Central memory CD8-positive, alpha-beta T cell (primary cell): ENCODE data around the gene ANKZF1.
A peak's percentile ranks its signal among the peaks of the same experiment; 100 is the strongest.

Experiments
- ATAC-seq: fragments of 150-1000 bp; cut with Tn5 transposase; replicated peaks from 2 replicates; pipeline ENCODE4 v1.10.0; 2022; ENCODE audit warnings: mild to moderate bottlenecking, moderate FRiP score, moderate number of reproducible peaks; ENCODE audit not compliant: poor library complexity, severe bottlenecking; ENCODE audit errors: extremely low read depth
- DNase-seq, 2 donors: peaks; one replicate each; pipeline ENCODE4 v3.0.0; 2021; ENCODE audit warnings: low spot score in 2 of 2
- H3K27ac Mint-ChIP-seq: one replicate; pipeline ENCODE4 v1.8.0; 2022; ENCODE audit warnings: low read depth, mild to moderate bottlenecking, moderate library complexity, mixed read lengths
- H3K27me3 Mint-ChIP-seq: one replicate; pipeline ENCODE4 v1.8.0; 2022; ENCODE audit warnings: mixed read lengths
- H3K36me3 Mint-ChIP-seq: one replicate; pipeline ENCODE4 v1.8.0; 2022; ENCODE audit warnings: mild to moderate bottlenecking, moderate library complexity, mixed read lengths; ENCODE audit not compliant: insufficient read depth
- H3K4me1 Mint-ChIP-seq: one replicate; pipeline ENCODE4 v1.8.0; 2022; ENCODE audit warnings: mixed read lengths
- H3K4me3 Mint-ChIP-seq: one replicate; pipeline ENCODE4 v1.8.0; 2022; ENCODE audit warnings: mild to moderate bottlenecking, moderate library complexity, mixed read lengths
- H3K9me3 Mint-ChIP-seq: one replicate; pipeline ENCODE4 v1.8.0; 2022; ENCODE audit warnings: mixed read lengths

Gene ANKZF1

DNA sequence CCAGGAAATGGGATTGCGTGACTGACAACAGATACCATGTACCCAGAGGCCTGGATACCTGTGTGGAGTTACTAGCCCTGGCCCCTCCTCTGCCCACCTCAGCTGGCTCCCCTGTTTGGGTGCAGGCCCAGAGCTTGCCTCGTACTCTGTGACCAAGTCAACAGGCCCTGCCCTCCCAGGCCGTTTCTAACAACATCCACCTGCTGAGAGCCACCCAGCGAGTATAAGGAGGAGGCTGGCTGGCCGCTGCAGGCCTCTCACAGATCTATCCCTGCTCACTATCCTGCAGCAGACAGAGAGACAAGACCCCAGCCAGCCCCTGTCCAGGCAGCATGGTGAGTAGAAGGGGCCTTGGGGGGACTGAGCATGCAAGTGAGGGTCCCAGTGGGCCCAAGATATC, 36.6 kb downstream of the ANKZF1 start:
- DNase-seq: no peak
- no peaks in the 10 kb centered on the region for H3K36me3 Mint-ChIP-seq
- no peak overlapping the region for H3K27ac Mint-ChIP-seq
- no peak for ATAC-seq
- no peaks in the 10 kb centered on the region for H3K9me3 Mint-ChIP-seq
- no peak overlapping the region for H3K4me3 Mint-ChIP-seq
- peaks cover 10% of the 10 kb centered on the region for H3K27me3 Mint-ChIP-seq
- no peaks in the 10 kb centered on the region for H3K4me1 Mint-ChIP-seq

DNA sequence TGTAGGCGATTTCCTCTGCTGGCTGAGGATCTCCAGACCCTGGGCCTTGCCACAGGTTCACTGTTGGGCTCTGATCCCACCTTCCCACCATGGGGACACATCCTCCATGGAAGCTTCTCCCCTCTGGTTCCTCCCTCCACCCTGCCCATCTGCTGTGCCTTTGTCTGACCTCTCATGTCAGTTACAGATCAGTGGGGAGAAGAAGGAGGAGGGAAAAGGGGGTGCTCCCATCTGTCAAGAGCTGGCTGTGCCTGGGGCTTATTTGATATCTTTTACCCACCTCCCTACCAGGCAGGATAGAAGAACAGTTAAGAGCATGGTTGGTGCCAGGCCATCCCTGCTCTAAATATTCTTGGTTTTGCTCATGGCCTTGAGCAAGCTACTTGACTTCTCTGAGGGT, 37.3 kb downstream of the ANKZF1 start:
- Mint-ChIP-seq H3K27me3 (peaks cover 3% of the 10 kb centered on the region), H3K4me3 (no peak overlapping the region), H3K27ac (no peak overlapping the region), H3K36me3 (no peaks in the 10 kb centered on the region), H3K4me1 (no peaks in the 10 kb centered on the region), H3K9me3 (no peaks in the 10 kb centered on the region)
- ATAC-seq (no peak), DNase-seq (no peak)

DNA sequence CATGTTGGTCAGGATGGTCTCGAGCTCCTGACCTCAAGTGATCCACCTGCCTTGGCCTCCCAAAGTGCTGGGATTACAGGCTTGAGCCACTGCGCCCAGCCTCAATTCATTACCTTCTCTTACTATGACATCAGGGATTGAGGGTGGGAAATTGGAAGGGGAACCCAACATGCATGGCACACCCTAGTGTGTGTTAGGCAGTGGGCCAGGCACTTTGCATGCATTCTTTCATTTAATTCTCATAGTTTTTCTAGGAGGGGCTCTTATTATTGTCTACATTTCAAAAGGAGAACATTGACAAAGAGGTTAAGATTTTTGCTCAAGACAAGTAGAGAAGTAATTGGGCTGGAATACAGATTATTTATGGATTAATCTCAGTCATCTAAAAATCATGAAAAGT, 38.7 kb downstream of the ANKZF1 start:
- no peaks in the 10 kb centered on the region for H3K4me1 Mint-ChIP-seq

DNA sequence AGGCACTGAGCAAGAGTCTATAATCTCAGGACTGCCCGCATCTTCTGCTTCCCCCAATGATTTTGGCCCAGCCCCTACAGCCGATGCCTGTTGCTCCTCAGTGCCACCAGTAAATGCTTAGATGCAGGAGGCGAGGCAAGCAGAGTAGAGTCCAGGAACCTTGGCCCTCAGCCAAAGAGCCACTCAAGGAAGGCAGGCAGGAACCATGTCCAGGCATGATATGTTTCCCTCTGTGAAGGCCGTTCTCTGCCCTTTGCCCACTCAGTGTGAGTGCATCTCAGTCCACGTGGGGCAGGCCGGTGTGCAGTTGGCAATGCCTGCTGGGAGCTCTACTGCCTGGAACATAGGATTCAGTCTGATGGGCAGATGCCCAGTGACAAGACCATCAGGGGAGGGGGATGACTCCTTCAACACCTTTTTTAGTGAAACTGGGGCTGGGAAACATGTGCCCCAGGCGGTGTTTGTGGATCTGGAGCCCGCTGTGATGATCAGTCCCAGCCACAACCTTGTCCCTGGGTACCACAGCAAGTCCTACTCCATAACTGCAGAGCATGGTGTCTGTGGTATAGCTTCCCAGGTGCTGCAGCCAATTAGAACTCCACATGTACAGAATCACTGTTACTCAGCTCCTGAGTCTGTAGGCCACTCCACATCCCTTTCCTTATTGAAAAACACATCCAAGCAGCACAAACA, 39.9 kb downstream of the ANKZF1 start:
- Mint-ChIP-seq H3K36me3 (no peaks in the 10 kb centered on the region), H3K27ac (no peak overlapping the region), H3K4me1 (no peaks in the 10 kb centered on the region), H3K27me3 (no peaks in the 10 kb centered on the region), H3K4me3 (no peak overlapping the region), H3K9me3 (no peaks in the 10 kb centered on the region)
- no peak for ATAC-seq
- DNase-seq: no peak

More for the DNA sequence above, 38.7 kb downstream of the ANKZF1 start:
- Mint-ChIP-seq H3K4me3 (no peak overlapping the region), H3K27me3 (no peaks in the 10 kb centered on the region), H3K27ac (no peak overlapping the region), H3K36me3 (no peaks in the 10 kb centered on the region), H3K9me3 (no peaks in the 10 kb centered on the region)
- no peak for ATAC-seq
- no peak for DNase-seq

DNA sequence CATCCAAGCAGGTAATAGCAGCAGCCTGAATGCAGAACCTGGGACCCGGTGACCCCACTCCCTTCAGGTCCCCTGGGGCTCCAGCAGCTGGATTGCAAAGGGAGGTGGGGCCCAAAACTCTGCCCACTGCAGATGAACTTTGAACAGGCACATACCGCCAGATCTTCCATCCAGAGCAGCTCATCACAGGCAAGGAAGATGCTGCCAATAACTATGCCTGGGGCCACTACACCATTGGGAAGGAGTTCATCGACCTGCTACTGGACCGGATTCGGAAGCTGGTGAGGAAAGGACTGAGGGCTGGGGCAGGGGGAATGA, 40.4 kb downstream of the ANKZF1 start:
- ATAC-seq: no peak
- Mint-ChIP-seq H3K9me3 (no peaks in the 10 kb centered on the region), H3K4me3 (no peak overlapping the region), H3K4me1 (no peaks in the 10 kb centered on the region), H3K27ac (no peak overlapping the region), H3K27me3 (no peaks in the 10 kb centered on the region), H3K36me3 (no peaks in the 10 kb centered on the region)
- no peak for DNase-seq

DNA sequence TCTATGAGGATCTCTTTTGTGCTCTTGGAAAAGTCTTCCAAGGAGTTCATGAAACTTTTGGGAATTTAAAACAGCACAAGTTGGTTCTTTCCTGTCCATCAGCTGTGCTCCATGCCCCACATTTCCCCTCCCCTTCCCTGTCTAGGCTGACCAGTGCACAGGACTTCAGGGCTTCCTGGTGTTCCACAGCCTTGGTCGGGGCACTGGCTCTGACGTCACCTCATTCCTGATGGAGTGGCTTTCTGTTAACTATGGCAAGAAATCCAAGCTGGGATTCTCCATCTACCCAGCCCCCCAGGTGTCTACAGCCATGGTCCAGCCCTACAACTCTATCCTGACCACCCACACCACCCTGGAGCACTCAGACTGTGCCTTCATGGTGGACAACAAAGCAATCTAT, 41.4 kb downstream of the ANKZF1 start:
- Mint-ChIP-seq H3K36me3 (no peaks in the 10 kb centered on the region), H3K4me1 (no peaks in the 10 kb centered on the region), H3K27me3 (no peaks in the 10 kb centered on the region), H3K27ac (no peak overlapping the region), H3K9me3 (no peaks in the 10 kb centered on the region), H3K4me3 (no peak overlapping the region)
- DNase-seq (no peak), ATAC-seq (no peak)

DNA sequence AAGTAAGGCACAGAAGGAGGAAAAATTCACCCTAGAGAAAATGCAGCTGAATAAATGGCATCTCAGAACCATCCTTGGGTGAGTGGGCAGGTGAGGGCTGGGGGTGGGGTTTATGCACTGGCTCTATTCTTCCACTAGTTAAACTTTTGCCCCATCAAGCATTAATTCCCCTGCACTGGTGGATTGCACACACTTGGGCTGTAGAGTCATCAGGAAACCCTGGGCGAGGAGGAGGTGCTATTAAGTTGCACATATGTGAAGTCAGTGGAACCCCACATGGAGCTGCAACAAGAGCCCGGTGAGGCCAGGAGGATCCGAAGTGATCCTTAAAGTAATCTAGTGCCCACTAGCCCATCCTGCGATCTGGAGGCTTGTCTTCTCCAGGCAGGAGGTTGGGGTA, 42.8 kb downstream of the ANKZF1 start:
- Mint-ChIP-seq H3K27me3 (no peaks in the 10 kb centered on the region), H3K27ac (no peak overlapping the region), H3K36me3 (no peaks in the 10 kb centered on the region), H3K4me3 (no peak overlapping the region), H3K4me1 (peaks cover 4% of the 10 kb centered on the region), H3K9me3 (no peaks in the 10 kb centered on the region)
- no peak for DNase-seq
- ATAC-seq: no peak

DNA sequence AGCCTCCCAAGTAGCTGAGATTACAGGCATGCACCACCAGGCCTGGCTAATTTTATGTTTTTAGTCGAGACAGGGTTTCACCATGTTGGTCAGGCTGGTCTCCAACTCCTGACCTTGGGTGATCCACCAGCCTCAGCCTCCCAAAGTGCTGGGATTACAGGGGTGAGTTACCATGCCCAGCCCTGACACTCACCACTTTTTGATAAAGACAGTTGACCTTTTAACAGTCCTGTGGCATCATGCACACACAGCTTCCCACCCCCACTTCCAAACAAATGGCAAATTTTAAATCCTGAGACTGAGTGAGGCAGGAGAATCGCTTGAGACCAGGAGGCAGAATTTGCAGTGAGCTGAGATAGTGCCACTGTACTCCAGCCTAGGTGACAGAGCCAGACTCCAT, 43.4 kb downstream of the ANKZF1 start:
- H3K9me3 Mint-ChIP-seq: no peaks in the 10 kb centered on the region
- no peak overlapping the region for H3K27ac Mint-ChIP-seq
- peaks cover 1% of the 10 kb centered on the region for H3K36me3 Mint-ChIP-seq
- ATAC-seq (no peak), DNase-seq (no peak)
- peaks cover 10% of the 10 kb centered on the region for H3K4me1 Mint-ChIP-seq
- H3K4me3 Mint-ChIP-seq: no peak overlapping the region
- no peaks in the 10 kb centered on the region for H3K27me3 Mint-ChIP-seq

DNA sequence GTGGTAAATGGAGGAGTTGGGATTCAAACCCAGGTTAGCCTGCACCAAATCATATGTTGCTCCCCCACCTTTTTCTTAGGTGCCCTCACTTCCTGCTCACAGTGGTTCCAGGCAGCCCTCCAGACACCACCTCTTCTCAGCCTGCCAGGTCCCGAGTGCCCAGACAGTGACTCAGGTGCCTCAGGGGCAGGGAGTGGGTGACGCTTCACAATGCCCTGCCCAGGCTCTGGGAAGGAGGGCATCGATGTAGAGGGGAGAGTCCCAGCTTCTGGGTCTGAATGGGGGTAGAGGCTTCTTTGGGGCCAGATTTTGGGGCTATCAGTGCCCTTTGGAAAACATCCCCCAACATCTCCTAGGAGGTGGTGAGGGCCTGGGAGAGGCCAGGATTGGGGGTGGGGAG, 44.3 kb downstream of the ANKZF1 start:
- no peak for DNase-seq
- H3K4me3 Mint-ChIP-seq: no peak overlapping the region
- H3K36me3 Mint-ChIP-seq: peaks cover 5% of the 10 kb centered on the region
- H3K4me1 Mint-ChIP-seq: peaks cover 19% of the 10 kb centered on the region
- no peak for ATAC-seq
- no peaks in the 10 kb centered on the region for H3K27me3 Mint-ChIP-seq
- H3K27ac Mint-ChIP-seq: no peak overlapping the region
- no peaks in the 10 kb centered on the region for H3K9me3 Mint-ChIP-seq

DNA sequence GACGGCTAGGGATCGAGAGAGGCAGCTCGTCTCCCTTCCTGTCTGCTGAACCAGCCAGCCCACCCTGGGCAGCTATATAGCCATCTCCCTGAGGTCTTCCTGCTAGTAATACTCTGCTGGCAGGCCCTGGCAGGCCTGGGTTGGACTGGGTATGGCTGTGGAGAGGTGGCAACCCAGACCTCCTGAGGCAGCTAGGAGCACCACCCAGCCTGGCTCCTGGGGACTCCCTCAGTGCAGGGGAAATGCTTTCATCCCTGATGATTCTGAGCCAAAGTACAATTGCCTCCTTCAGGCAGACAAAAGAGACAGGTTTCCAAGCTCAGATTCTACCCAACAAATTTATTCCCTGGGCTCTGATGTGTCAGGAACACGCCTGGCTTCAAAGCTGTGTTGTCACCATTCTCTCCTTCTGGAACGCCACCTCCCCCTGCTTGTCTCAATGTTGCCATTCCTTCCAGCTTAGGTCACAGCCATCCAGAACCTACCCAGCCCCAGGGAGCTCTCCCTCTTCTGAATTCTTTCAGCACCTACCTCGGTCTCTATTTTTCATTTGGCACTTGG, 44.8 kb downstream of the ANKZF1 start:
- H3K4me3 Mint-ChIP-seq: no peak overlapping the region
- DNase-seq (no peak), ATAC-seq (no peak)
- no peaks in the 10 kb centered on the region for H3K27me3 Mint-ChIP-seq
- H3K4me1 Mint-ChIP-seq: peaks cover 21% of the 10 kb centered on the region
- no peaks in the 10 kb centered on the region for H3K9me3 Mint-ChIP-seq
- peak overlapping the region; percentile 62 for H3K27ac Mint-ChIP-seq
- peaks cover 9% of the 10 kb centered on the region for H3K36me3 Mint-ChIP-seq

DNA sequence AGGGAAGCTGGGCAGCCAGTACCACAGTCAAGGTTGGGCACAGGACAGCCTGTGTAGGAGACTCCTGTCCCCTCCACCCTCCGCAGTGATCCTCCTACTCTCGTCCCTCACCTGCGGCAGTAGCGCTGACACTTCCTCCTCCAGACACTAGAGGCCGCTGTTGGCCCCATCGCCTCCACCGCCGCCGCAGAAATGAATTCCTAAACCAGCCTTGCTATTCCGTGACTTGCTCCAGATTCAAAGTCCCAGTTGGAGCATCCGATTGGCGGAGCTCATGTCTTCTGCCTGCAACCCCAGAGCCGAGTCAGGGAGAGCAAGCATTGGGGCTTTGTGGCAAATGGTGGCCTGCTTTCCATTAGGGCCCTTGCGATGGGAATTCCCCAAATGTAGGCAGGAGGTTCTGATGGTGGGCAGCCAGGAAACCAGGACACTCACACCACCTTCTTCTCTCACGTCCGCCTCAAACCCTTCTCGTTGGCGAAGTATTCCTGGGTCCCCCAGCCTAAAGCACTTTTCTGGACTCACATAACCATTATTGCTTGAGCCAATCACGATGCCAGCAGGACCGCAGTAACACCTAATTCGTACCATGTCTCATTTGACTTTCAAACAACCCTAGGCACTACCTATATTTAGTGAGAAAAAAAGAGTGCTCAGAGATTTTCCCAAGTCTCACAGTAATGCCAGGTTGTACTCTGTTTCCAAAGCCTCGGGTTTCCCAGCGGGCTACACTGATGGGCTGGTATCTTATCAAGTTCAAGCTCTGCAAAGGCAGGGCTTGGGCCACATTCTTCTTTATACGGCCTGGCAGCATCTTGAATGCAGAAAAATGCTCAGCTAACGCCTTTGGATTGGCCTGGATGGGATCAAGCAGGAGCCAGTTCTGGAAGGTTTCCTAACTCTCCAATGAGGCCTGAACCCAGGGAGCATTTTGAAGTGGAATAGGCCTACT, 48.4 kb downstream of the ANKZF1 start:
- peak; percentile 68 to 71 for DNase-seq
- Mint-ChIP-seq H3K36me3 (peaks cover 30% of the 10 kb centered on the region), H3K27ac (peak overlapping the region; percentile 100), H3K27me3 (no peaks in the 10 kb centered on the region), H3K9me3 (no peaks in the 10 kb centered on the region), H3K4me1 (peaks cover 35% of the 10 kb centered on the region), H3K4me3 (peak overlapping the region; percentile 88)
- no peak for ATAC-seq

DNA sequence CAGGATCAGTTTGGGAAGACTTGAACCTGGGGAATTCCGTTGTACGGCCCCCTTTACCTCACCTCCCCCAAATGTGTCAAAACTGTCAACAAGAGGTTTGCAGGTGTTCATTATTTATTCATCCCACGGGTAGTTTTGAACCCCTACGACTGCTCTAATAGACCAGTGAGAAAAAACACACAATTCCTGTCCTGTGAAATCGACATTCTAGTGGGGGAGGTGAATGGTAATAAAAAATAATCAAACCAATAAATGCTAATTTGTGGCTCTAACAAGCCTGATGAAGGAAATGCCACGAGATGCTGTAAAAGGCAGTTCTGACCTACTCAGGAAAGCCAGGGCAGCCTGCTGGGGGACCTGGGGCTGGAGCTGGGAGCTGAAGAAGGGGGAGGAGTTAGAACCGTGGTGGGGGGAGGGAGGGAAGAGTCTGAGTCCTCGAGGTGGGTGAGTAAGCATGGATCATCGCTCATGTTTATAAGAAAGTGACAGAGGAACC, 49.1 kb downstream of the ANKZF1 start:
- no peaks in the 10 kb centered on the region for H3K9me3 Mint-ChIP-seq
- H3K36me3 Mint-ChIP-seq: peaks cover 32% of the 10 kb centered on the region
- ATAC-seq (no peak), DNase-seq (no peak)
- peak overlapping the region; percentile 100 for H3K27ac Mint-ChIP-seq
- no peaks in the 10 kb centered on the region for H3K27me3 Mint-ChIP-seq
- H3K4me1 Mint-ChIP-seq: peaks cover 38% of the 10 kb centered on the region
- H3K4me3 Mint-ChIP-seq: peak overlapping the region; percentile 88
